ENCODE results near the gene SPAAR. TPM values are rescaled to one million over a fixed set of nuclear protein-coding genes. Genes with fewer than 3 reads are reported as not detected.

Gene SPAAR
- total RNA-seq, 1 experiment from 2014 or later = not detected

GRCh38 chr9:35940458-35941407 lies 31.4 kb downstream of the SPAAR start:
- H4K5ac ChIP-seq (ENCODE audit: insufficient read length, low read depth, low read length) = no peak overlapping the region
- H3K56ac ChIP-seq (ENCODE audit: insufficient read length, low read depth, low read length) = no peak overlapping the region
- no peak overlapping the region for H4K91ac ChIP-seq (ENCODE audit: insufficient read length, low read depth, low read length)
- no peak overlapping the region for H3K27ac ChIP-seq (ENCODE audit: insufficient read length, low read depth, low read length)
- H3K79me2 ChIP-seq (ENCODE audit: insufficient read depth, low read length) = no peaks in the 10 kb centered on the region
- no peak for DNase-seq
- no peak overlapping the region for H3K4me2 ChIP-seq (ENCODE audit: insufficient read depth, insufficient read length, low read length)
- no peak overlapping the region for H2BK15ac ChIP-seq (ENCODE audit: low read depth, low read length)
- no peak overlapping the region for H2BK20ac ChIP-seq (ENCODE audit: low read depth, low read length, poor library complexity, severe bottlenecking)
- no peaks in the 10 kb centered on the region for H3K23me2 ChIP-seq (ENCODE audit: insufficient read length, low read depth, low read length, poor library complexity, severe bottlenecking)
- H3K27ac Mint-ChIP-seq = no peak overlapping the region
- no peaks in the 10 kb centered on the region; the same call in 1 of the 2 replicates for H3K27me3 ChIP-seq (ENCODE audit: insufficient read depth, low read length)
- no peak for TF ChIP-seq CTCF (conservative IDR thresholded peaks at IDR 0.05)
- no peaks in the 10 kb centered on the region for H4K20me1 ChIP-seq (ENCODE audit: control insufficient read depth, insufficient read depth, insufficient read length)
- no peak overlapping the region for H2BK12ac ChIP-seq (ENCODE audit: insufficient read length, low read depth, low read length)
- H3K4me1 Mint-ChIP-seq = peaks cover 2% of the 10 kb centered on the region in 2 experiments
- no peak overlapping the region for H3K14ac ChIP-seq (ENCODE audit: insufficient read depth, low read length)
- H2AK5ac ChIP-seq (ENCODE audit: insufficient read length, low read length) = no peak overlapping the region
- no peaks in the 10 kb centered on the region for H3K9me3 ChIP-seq (ENCODE audit: control insufficient read depth, low read depth, low read length)
- H2BK5ac ChIP-seq (ENCODE audit: insufficient read length, low read length) = no peak overlapping the region
- H2AFZ ChIP-seq (ENCODE audit: low read length) = no peak overlapping the region
- H3T11ph ChIP-seq (ENCODE audit: low read length) = no peak overlapping the region
- H4K8ac ChIP-seq (replicated peaks; ENCODE audit: insufficient read length, low read depth, low read length) = no peak overlapping the region
- peaks cover 0 to 5% (median 2%) of the 10 kb centered on the region in 3 experiments; a peak in 3 of 7 replicates for H3K36me3 Mint-ChIP-seq (ENCODE audit: insufficient read depth in 1 of 3, low read depth in 3 of 3)
- no peak overlapping the region for H3K4ac ChIP-seq (ENCODE audit: low read depth, low read length)
- no peak overlapping the region for H3K23ac ChIP-seq (ENCODE audit: insufficient read length, low read depth, low read length)
- H3K18ac ChIP-seq (ENCODE audit: insufficient read length, low read depth, low read length) = no peak overlapping the region
- H3K27me3 Mint-ChIP-seq (ENCODE audit: low read depth) = peaks cover 68% of the 10 kb centered on the region
- peaks cover 3% of the 10 kb centered on the region; the same call in 1 of the 2 replicates for H3K4me1 ChIP-seq (ENCODE audit: insufficient read depth, low read length)
- no peak overlapping the region for H3K4me3 Mint-ChIP-seq
- no peak overlapping the region for H3K9ac ChIP-seq (ENCODE audit: extremely low read depth, insufficient read length, low read length)
- no peaks in the 10 kb centered on the region for H3K79me1 ChIP-seq (ENCODE audit: insufficient read depth, low read depth, low read length, poor library complexity, severe bottlenecking)
- peaks cover 6 to 9% of the 10 kb centered on the region in 2 experiments; a peak in 4 of 5 replicates for H3K9me3 Mint-ChIP-seq
- WGBS (ENCODE audit: extremely low coverage, insufficient read length, low lambda C conversion rate) = no CpG with 5 or more reads among the region's 7 CpGs
- H2BK120ac ChIP-seq (ENCODE audit: low read depth, low read length, poor library complexity, severe bottlenecking) = no peak overlapping the region
